NCI-H1436 (cell line): ENCODE data around the gene MRPS6.

Experiments
- DNase-seq: peaks from one replicate; lab custom pipeline; 2025; lab: John Stamatoyannopoulos, UW

MRPS6 gene

DNA sequence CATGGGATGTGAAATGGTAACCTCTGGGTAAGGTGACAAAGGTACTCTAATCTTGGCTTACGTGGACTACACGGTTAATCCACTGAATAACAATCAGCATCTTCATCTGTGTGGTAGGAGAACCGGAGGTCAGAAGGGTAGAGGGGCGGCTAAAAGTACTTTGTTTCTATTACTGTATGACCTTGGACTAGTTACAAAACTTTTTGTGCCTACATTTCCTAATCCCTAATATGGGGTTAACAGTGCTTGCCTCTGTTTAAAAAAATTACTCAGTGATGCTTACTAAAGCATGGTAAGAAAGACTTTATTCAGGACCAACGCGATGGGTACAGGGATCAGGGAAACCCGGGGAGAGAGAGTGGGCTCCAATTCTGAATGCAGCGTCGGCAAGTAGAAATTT is 1.7 kb upstream of the MRPS6 start:
- DNase-seq: no peak

DNA sequence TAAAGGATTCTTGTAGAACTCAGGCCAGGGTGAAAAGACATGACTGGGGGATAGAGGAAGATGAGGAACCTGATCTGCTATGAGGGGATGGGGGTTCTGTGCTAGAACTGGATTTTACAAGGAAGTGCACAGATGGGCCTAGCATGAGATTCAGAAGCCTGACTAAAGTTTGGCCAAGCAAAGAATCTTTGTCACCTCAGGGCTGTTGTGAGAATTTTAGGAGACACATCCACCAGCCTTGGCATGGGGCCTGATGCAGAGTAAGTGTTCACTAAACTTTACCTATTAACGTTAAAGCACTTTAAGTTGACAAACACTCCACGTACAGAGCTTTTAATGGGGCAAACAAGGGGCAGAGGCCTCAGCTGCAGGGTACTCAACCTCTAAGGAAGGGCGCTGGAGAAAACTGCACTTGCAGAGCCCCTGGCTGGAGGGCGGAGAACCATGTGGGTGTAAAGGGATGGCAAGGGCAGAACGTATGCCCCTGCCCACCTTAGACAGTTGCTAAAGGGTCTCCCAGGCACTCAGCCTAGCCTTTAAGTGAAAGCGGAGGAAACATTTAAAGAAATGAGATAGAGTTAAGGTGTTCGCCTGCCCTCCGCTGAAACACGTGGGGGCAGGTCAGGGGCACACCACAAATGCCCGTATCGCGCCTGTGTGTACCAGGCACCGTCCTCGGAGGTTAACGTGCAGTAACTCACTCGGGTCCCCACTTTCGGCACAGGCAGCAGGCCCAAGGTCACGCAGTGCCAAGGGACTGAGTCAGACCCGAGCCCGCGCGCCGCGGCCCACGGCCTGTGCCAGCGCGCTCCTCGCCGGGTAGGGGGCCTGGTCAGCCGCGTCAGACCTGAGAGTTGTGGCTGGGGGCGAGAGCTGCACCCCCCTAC is 990 bp upstream of the MRPS6 start:
- DNase-seq: no peak

DNA sequence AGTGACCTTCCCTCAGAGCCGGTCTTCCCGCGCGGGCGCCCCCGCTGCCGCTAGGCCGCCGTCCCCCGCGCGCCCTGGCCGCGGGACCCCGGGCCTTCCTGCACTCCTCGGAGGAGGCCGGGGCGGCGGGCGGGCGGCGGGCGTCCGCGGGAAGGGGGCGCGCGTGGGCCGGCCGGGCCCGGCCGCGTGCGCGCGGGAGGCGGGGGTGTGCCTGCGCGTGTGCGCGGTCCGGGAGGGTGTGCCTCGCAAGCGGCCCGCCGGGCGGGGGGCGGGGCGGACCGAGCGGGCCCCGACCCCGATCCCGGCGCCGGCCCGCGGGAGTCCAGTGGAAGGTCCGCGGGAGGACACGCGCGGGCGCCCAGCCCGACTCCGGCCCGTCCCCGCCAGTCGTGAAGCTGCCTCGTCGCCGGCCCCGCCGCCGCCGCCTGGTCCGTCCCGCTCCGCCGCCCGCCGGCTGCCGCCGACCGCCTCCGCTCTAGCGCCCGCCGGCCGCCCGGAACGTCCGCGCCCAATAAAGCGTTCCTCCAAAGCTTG is 438 bp downstream of the MRPS6 start:
- DNase-seq: peak; percentile 35

DNA sequence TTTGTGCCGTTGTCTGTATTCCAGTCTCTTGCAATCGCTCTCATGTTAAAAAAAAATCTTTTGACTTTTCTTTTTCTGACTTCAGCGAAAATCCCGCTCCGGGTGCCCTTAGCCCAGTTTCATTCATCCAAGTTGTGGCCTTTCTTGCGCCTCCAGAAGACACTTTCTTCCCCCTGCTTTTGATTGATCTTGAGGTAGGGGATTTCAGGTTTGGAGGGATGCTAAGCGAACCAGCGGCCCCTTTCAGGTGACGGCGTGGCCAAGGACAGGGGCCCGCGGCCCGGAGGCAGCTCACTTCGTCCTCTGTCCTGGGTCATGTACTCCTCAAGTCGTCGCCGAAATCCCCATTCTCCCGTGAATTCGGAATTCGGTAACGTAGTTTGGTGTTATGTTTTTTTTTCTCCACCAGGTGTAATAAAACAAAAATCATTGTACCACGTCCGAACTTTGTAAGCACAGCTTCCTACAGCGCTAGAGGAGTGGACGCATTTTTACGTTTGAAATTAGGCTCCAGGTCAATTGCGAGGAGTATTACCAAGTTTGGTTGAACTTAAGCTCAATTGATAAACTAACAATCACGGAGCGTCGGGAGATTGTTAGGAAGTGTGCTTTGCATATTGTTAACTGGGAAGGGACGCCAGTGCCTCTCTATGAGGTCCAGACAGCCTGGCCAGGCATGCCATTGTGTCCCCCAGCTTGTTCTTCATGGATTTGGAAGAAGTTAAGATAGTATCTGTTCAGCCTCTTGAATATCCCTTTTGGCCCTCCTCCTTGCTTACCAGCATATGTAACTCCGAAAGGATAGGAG is 1.1 kb downstream of the MRPS6 start:
- no peak for DNase-seq

DNA sequence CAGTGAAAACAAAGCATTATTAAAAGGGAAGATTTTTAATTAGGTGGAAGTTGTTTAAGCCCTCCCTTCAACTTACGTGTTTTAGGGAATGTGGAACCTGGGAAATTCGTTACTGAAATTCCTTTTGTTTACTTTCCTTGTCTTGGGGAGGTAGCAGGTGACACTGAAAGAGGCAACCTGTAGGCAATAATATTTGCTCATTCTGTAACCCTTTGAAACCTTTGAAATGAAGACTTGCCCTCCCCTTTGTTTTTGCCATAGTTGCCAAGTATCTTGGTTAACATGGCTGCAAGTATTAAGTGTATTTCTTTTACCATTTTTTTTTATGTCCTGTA is 1.7 kb downstream of the MRPS6 start:
- DNase-seq: no peak

DNA sequence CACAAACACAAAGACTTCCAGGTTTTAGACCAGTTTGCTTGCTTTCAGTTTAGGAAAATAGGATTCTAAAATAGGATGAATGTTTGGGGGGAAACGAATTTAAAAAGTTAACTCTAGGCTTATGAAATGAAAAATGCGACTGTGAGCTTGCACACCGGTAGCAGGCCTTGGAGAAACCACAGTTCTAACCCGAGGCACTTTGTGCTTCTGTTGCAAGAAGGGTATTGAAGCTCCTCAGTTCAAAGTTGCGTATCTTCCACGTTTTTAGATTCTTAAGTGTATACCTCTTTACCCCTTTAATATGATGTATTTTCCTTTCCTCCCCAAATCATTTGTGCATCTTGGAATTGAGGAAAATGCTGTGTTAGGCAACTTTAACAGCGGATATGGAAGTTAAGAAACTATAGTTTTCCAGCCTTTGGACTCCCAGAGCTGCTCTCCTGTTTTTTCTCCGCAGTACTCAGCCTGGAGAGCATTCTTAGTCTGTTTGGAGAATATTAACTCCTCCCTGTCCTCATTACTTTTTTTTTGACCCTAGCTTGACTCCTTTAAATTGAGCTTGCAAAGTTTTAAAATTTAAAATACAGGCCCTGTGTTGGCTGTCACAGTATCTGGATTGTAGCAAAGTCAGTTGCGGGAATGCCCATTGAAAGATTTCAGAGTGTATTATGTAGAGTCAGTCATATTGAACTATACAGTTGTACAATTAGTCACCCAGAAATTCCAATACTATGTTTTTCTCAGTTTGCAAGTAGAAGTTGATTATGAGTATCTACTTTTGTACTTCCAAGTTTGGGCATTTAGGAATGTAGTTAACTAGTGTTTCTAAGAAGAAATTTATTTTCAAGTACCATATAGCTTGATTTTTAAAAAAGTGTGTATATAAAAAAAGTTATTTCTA is 2.6 kb downstream of the MRPS6 start:
- DNase-seq: no peak

DNA sequence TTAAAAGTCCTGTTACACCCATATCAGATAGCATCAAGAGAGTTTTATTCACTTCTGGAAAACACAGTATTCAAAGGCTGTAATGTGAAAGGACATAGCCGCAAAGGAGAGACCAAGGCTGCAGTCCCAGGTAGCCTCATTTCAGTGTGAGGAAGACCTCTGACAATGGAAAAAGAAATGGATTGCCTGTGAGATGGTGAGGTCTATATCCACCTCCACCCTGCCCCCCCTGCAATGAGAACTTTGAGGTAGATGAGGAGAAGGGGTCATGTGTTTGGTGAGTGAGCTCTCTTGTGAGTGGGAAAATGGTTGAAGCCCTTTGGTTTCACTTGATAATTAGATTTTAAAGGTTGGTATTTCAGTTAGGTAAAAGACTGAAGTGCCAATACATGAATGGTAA is 3.5 kb downstream of the MRPS6 start:
- no peak for DNase-seq

DNA sequence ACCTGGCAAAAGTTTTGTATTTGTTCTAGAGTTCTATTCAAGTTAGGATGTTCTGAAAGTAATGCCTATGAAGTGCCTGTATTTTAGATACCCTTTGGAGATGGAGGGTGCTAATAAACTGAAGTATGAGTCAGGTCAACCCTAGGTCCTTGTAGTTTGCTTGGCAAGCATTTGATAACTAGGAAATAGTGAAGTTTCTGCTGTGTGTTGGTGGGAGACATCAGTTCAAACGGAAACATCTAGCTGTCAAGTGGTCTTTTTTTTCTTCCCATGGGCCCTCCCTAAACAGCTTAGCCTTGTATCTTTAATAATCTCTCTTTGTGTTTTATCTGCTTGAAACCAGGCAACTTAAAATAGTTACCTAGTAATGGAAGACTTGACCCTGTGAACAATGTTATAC is 4.5 kb downstream of the MRPS6 start:
- no peak for DNase-seq

DNA sequence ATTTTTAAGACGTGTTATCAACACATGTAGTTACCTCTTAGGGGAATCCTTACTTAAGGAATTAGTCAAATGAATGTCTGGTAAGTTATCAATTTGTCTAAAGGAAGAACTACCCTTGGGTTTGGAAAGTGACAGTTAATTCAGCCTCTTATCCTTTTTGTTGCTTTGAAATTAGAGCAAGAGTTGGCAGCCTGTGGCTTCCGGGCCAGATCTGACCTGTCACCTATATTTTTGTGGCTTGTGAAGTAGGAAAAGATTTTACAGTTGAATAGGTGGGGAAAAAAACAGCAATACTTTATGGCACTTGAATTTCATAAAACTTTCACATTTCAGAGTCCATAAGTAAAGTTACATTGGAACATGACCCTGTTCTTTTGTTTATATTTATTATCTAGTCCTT is 5.5 kb downstream of the MRPS6 start:
- DNase-seq: no peak

DNA sequence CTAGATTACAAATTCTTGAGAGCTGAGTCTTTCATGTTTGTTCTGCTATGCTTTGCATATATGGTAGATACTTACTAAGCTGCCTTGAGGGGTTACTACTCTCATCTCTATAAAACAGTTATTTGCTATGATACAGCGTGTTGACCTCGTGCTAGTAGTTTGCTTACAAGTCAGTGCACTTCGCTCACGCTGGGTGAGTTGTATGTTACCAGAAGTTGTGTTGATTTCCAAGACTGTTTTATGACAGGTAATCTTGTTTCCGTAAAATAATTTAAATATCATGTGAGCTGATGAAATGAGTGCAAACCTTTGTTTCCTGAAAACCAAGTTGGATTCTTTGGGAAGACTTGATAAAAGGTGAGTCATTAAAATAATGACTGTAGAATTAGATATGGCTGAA is 7.3 kb downstream of the MRPS6 start:
- no peak for DNase-seq

DNA sequence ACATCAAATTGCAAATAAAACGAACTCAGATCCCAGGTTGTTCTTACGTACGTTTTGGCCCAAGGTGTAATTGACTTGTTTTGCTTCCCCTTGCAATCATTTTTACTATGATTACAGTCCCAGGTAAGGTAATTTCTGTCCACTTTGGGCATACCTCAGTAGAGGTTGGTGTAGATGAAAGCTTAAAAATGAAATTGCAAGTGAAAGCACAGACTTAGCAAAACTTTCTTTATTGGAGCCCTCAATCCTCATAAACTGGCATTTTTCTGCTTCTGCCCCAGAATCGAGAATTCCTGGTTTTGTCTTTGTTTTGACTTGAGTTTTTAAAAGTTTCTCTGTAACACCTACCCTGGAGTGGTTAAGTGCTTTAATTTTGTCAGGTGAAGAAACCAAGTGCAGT is 9.4 kb downstream of the MRPS6 start:
- DNase-seq: no peak

DNA sequence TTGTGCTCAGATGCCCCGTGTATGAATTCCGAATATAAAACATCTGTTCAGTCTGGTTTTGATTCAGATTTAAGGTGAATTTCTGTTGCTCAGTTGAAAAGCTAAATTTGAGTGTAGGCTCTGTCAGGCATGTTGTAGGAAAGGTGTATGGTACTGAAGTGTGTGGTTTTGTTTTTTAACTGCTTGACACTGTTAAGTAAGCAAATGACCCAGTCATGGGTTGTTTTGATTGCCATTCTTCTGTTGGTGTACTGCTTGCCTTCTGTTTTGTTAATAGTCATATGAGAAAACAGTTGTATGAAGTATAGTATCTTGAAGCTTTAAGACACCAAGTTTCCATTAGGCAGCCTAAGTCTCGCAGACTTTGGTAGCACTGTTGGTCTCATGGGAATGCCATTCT is 10.0 kb downstream of the MRPS6 start:
- no peak for DNase-seq

DNA sequence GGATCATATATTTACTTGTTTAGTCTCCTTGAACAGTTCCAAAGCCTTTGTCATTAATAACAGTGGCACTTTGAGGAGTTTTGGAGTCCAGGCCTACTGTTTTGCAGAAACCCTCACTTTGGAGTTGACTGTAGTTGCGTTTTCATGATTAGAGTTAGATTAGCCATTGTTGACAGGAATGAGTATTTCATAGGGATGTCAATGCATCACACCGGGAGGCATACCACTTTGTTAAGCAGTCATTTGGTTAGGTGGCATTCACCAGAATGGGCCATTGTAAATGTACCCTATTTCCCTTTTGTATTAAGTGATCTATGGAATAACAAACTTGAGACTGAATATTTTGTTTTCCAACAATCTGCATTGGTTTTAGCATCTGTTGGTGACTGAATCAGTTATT is 11.8 kb downstream of the MRPS6 start:
- DNase-seq: no peak

DNA sequence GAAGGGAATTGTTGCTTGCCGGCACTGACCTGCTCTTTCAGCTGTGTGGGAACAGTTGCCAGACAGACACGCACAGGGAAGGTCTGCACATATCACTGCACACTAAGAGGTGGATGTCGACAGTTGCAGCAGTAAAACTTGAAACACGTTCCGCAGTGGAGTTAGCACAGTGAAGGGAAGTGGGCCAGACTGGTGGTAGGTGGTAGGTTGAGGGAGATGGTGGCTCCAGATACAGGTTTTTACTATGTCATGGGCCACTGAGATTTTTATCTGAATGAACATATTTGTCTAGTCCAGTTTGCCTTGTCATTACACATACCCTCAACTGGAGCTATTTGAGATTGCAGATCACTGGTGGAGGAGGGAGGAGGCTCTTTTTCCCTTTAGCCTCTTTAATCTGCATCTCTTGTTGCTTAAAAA is 13.5 kb downstream of the MRPS6 start:
- no peak for DNase-seq

DNA sequence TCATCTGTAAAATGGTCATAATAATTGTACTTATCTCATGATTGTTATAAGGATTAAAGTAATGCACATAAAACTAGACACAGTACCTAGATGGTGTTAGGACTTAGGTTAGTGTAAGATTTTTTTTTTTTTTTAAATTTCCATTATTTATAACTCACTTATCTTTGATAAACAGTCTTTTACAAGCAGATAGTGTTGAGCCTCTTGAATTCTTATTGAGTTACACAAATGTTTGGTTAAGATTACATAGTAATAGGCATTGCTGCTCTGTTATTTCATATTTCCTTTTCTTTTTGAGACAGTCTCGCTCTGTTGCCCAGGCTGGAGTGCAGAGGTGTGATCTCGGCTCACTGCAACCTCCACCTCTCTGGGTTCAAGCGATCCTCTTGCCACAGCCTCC is 15.4 kb downstream of the MRPS6 start:
- DNase-seq: no peak

DNA sequence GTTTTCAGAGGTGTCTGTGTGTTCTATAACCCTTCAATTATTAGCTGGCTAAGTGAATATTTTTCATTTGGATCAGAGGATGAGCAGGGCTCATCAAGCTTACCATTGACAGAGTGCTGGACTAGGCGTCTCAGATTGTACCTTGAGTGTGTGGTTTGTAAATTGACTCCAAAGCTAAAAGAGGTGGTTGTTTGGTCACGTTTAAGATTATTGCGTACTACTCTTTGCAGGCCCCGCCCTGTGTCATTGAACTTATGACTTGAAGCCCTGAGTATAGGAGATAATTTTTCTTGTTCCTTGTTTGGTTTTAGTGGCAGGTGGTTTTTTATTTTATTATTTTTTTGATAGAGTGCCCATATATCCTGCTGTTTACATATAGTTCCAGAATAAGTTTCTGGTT is 17.7 kb downstream of the MRPS6 start:
- DNase-seq: no peak

DNA sequence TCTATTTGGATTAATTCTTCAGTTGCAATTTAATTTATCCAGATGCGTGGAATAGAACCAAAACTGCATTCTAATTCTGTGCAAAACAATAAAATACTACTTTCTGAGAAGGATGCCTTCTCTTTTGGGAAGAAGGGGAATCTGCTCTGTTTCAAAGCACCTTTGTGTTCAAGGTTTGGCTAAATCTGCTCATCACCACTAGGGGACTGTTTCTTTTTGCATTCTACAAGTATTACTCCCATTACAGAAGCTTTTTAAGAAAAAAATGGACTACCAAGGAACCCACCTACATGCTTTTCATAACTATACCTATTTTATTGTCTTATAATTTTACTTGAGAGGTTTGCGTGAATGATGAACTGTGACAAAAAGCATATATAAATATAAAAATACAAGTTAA is 18.2 kb downstream of the MRPS6 start:
- no peak for DNase-seq

DNA sequence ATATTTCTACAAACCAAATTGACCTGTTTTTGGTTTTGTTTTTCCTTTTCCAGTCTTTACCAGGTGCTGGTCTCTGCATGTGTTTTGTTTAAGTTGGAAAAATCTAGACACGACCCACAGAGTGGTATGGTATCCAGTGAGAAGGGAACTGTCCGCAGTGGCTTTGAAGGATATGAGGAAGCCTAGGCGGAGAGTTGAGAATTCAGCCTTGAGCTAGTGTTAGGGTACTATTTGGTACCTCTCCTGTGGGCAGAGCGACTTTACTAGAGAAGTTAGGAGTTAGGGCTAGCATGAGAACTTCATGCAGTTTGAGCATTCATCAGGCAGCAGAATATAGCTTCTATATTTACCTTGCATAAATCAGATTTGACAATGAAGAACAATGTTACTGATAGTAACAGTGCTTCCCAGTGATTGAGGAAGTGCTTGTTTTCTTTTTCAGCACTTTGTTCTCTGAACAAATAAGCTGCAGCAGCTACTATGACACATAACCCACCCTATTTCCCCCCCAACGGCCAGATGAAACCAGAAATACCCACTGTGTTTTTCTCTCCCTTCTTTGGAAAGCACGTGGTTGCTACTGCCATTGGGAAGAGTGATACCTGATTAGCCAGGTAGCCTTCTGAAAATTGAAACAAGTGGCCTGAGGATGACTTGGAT is 19.0 kb downstream of the MRPS6 start:
- DNase-seq: no peak

DNA sequence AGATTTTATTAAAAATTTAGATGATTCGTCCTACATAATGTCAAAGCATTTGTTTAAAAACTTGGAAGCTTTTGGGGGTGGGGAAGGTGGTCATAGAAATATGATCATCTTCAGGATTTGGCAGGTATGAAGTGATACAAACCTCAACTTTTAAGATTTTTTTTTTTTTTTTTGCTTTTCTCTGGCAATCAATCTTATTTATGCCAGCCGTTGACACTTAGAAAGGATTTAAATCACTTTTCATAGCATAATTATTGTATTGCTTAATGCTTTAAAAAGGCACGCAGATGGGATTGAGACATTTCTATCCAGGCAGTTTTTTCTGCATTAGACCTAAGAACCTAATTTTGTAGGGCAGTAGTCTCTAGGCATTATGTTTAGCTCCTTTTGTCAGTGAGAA is 19.7 kb downstream of the MRPS6 start:
- no peak for DNase-seq

DNA sequence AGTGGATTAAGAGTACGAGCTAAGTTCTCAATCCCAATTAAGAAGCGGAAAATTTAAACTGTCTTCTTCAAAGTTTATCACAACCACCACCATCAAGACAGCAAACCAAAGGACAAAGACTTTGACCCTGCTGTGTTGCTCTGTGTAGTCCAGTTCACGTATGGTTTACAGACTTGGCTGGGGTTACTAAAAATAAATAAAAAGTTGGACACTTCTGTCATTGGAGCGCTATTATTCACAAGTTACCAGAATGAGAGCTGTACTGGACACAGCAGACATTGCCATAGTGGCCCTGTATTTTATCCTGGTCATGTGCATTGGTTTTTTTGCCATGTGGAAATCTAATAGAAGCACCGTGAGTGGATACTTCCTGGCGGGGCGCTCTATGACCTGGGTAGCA is 21.6 kb downstream of the MRPS6 start:
- DNase-seq: no peak

DNA sequence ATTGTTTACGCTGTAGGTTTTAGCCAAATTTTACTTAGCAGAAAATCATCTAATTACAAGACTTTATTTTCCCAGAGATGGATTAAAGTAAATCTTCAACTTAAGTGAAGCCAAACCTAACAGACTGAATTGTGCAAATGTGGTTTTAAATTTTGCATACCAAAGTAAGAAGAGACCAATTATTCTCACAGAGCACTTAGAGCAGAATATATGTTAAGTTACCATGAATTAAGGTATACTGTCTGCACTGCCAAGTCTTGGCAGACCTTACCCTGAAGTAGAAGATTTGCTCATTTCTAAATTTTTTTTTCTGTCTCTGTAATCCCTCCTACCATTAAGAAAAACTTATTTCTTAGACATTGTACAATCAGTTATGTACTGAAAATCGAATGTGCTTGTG is 24.1 kb downstream of the MRPS6 start:
- DNase-seq: no peak

DNA sequence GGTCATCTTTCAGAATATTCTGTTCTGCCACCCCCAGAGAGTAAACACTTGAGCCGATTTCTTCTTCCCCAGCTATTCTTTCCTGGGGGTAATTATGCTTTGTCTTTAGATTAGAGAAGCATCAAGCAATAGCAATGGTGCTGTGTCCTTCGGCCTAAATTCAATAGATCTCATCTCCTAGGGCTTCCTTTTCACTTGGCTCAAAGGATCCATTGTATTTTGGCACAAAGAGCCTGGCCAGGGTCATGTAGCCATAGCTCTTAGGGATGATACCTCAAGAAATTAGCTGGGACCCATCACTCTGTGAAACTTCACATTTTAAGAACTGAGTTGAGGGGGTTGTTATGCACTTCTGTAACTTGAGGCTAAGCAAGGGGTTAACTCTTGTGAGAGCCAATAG is 27.0 kb downstream of the MRPS6 start:
- no peak for DNase-seq
